Fibroblast of skin of right quadriceps (primary cell): ENCODE results near the gene SYDE1.

Experiments used
- DNase-seq: peaks from one replicate; pipeline ENCODE4 v3.0.0-alpha.2; 2013

The SYDE1 gene

DNA sequence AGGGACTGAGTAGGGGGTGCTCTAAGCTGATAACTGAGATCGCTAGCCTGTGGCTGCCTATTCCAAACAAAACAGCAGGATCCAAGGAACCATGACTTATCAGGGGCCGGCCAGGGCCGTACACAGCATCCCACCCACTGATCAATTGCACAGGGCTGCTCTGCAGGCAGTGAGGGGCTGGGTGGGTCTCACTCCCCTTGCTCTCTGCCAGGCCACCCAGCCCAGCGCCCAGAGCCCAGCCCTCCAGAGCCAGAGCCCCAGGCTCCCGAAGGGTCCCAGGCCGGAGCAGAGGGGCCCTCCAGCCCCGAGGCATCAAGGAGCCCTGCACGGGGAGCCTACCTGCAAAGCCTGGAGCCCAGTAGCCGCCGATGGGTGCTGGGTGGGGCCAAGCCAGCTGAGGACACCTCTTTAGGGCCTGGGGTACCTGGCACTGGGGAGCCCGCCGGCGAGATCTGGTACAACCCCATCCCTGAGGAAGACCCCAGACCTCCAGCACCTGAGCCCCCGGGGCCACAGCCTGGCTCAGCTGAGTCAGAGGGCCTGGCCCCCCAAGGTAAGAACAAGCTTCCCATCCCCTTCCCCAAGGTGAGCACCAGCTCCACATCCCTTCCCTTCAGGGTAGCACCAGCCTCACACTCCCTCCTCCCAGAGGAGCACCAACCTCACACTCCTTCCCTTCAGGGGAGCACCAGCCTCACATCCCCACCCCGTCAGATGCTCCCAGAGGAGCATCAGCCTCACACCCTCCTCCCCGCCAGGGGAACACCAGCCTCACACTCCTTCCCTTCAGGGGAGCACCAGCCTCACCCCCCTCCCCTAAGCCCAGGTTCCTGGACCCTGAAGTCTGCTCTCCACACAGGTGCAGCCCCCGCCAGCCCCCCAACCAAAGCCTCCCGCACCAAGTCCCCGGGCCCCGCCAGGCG is 1.9 kb downstream of the SYDE1 start:
- DNase-seq = no peak

DNA sequence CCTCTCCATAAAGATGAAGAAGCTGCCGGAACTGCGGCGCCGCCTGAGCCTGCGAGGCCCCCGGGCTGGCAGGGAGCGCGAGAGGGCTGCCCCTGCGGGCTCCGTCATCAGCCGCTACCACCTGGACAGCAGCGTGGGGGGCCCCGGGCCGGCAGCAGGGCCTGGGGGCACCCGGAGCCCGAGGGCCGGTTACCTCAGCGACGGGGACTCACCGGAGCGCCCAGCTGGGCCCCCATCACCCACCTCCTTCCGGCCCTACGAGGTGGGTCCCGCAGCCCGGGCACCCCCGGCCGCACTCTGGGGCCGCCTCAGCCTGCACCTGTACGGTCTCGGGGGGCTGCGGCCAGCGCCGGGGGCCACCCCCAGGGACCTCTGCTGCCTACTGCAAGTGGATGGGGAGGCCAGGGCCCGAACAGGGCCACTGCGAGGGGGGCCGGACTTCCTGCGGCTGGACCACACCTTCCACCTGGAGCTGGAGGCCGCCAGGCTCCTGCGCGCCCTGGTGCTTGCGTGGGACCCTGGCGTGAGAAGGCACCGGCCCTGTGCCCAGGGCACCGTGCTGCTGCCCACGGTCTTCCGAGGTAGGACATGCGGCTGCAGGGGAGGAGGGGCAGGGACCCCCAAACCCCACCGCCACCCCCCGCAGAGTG is 2.7 kb downstream of the SYDE1 start:
- no peak for DNase-seq

DNA sequence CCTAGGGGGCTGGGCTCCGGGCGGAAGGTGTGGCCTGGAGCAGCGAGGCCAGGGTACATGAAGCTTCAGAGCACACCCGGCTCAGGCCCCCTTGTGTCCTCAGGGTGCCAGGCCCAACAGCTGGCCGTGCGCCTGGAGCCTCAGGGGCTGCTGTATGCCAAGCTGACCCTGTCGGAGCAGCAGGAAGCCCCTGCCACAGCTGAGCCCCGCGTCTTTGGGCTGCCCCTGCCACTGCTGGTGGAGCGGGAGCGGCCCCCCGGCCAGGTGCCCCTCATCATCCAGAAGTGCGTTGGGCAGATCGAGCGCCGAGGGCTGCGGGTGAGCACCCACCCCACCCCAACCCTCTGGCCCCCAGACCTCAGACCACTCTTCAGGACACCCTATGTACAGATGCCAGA is 3.2 kb downstream of the SYDE1 start:
- no peak for DNase-seq

DNA sequence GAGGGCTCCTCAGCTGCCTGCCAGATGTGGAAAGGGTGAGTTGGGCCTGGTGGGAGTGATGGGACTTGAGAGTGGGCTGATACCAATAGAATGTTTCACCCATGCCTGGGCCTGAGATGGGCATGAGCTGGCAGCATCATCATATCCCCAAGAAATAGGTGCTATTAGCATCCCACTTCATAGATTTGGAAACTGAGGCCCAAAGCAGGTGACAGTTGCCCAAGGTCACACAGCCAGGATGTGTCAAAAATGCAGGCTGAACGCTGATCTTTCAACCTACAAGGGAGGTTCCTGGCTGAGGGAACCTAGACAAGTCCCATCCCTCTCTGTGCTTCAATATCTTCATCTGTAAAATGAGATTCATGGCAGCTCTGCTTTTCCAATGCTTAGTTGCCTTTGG is 4.6 kb downstream of the SYDE1 start:
- no peak for DNase-seq

DNA sequence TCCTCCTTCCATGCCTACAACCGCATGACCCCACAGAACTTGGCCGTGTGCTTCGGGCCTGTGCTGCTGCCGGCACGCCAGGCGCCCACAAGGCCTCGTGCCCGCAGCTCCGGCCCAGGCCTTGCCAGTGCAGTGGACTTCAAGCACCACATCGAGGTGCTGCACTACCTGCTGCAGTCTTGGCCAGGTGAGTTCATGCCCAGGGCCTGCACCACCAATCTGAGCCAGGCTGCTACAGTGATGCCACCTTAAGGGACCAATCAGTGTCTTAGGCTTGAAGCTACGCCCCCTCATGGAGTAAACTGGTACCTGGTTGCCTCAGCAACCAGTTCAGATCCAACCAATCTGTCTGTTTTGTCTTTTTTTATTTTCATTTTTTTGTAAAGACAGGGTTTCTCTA is 5.2 kb downstream of the SYDE1 start:
- DNase-seq = no peak

DNA sequence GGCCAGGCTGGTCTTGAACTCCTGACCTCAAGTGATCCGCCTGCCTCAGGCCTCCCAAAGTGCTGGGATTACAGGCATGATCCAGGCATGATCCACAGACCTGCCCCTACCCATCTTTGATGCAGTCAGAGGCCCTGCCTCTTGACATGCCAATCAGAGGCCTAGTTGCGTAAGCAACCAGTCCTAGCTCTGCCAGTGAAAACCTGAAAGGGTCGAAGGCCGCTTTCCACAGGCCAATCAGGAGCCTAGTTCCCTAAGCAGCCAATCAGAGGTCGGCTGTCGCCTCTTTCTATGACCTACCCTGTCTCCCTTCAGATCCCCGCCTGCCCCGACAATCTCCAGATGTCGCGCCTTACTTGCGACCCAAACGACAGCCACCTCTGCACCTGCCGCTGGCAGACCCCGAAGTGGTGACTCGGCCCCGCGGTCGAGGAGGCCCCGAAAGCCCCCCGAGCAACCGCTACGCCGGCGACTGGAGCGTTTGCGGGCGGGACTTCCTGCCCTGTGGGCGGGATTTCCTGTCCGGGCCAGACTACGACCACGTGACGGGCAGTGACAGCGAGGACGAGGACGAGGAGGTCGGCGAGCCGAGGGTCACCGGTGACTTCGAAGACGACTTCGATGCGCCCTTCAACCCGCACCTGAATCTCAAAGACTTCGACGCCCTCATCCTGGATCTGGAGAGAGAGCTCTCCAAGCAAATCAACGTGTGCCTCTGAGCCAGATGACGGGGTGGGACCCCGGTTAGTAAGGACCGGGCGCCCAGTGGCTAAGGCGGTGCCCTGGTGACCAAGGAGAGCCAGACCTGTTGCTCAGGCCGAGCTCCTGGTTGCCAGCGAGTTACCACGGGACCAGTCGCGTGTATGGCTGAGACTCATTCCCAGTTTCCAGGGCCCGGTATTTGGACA is 6.3 kb downstream of the SYDE1 start:
- DNase-seq = no peak

DNA sequence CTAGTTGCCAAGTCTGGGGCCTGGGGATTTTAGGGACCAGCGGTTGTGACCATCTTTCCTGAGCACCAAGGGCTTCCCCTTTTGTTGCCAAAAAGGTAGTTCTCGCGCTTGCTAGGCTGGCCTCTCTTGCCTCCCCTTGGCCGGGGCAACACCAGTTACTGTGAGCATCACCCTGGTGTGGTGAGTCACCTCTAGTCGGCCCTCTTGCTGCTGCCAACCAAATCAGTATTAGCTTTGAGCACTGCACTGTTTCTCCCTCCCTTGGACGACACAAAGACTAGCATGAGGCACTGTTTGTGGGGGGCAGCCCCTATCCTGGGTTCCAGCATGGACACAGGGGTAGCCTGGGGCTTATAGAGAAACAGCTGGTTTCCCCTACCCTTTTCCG is 6.9 kb downstream of the SYDE1 start:
- DNase-seq = no peak

DNA sequence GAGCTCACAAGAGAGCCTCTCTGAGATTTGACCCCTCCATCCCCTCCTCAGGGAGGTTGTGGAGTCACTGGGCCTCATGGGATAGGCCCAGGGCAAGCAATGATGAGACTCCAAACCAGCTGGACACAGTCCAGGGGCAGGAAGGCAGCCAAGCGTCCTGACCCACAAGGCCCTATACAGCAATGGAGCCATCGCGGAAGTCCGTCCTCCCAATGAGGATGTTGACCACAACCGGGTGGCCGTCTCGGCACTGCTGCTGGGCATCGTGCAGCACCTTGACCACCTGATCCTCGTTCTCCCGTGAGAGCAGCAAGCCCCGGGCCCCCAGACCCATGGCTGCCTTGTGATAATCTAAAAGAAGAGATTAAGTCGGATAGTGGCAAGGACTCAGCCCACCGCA is 7.9 kb downstream of the SYDE1 start:
- DNase-seq = no peak

DNA sequence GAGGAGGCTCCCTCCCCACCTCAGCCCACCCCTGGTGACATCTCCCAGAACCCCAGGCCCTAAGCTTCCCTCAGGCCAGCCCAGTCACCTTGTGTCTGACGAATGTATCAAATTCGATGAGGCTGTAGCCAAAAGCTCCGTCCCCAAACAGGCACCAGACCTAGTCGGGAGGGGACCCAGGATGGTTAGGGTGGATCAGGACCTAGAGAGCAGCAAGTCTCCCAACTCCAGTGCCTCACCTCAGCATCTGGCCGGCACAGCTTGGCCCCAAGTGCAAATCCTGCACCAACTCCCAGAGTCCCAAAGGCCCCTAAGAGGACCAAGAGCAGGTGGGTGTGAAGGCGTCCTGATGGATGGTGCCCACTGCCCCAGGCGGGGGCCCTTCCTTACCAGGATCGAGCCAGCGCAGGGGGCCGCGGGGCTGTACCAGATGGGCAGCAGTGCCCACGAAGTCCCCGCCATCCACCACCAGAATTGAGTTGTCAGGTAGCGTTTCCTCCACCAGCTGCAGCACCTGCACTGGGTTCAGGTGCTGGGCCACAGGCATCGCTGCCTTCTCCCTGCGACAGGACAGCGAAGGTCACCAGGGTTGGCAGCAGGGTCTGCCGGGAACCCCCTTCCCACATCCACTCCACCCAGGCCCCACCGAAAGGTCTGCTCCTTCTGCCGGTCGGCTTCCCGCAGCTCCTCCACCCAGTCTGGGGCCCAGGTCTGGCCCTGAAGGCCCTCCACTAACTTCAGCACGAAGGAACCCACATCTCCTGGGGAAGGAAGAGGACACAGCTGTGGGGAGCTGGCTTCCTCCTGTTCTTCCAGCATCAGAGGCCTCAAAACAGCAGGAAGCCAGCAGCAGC is 8.8 kb downstream of the SYDE1 start:
- no peak for DNase-seq

DNA sequence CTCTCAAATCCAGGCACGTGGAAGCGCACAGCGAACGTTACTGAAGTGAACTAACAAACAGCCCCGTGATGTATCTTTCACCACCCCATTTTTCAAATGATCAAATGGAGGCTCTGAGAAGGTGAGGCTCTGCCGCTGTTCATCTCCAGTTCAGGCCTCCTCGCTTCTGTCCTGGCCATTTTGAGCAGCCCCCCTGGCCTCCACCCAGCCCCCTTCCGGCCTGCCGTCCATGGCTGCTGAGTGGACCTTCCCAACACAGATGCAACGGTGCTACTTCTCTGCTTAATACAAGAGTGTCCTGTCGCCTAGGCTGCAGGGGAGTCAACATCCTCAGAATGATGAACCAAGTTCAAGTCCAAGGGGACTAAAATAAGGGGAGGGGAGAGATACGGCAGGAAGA is 9.7 kb downstream of the SYDE1 start:
- DNase-seq = no peak

DNA sequence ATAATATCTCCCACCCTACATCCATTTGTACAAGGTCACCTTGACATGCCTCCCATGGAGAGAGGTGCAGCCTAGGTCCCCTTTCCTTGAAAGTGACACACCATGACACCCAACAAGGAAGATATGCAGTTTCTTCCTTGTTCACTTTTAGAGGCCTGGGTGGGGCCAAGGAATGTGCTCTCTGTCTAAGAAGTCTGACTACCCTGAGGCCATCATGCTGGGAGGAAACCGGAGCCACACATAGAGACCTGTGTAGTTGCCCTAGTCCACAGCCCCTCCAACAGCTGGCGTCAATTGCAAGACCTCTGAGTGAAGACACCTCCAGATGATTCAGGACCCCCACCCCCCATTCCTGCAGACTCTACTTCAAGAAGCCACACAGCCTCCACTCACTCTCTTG is 11.0 kb downstream of the SYDE1 start:
- no peak for DNase-seq

DNA sequence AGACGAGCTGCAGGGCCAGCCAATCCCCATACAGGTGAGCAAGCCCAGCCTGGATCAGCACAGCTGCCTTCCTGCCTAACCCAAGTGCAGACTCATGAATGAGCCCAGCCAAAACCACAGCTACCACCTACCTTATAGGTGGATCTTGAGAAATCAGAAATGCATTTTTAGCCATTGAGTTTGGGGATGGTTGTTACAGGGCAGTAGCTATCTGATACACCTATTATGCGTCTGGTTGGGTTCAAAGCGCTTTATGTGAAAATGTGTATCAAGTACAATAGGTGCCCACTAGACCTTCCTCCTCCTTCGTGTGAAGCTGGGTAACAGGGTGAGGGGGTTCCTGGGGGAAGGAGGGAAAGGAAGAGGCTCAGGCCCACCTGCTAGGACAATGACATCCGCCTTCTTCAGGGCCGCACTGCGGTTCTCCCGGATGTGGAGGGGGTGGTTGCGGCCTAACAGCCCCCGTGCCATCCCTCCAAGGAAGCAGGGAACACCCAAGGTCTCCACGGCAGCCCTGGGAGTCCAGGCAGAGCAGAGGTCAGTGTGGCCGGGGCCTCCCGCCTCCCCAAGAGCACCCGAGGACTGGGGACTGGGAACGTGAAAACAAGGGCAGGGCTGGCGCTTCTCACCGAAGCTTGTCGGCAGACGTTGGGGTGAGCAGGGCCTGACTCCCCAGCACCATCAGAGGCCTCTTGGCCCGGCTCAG is 11.7 kb downstream of the SYDE1 start:
- no peak for DNase-seq

DNA sequence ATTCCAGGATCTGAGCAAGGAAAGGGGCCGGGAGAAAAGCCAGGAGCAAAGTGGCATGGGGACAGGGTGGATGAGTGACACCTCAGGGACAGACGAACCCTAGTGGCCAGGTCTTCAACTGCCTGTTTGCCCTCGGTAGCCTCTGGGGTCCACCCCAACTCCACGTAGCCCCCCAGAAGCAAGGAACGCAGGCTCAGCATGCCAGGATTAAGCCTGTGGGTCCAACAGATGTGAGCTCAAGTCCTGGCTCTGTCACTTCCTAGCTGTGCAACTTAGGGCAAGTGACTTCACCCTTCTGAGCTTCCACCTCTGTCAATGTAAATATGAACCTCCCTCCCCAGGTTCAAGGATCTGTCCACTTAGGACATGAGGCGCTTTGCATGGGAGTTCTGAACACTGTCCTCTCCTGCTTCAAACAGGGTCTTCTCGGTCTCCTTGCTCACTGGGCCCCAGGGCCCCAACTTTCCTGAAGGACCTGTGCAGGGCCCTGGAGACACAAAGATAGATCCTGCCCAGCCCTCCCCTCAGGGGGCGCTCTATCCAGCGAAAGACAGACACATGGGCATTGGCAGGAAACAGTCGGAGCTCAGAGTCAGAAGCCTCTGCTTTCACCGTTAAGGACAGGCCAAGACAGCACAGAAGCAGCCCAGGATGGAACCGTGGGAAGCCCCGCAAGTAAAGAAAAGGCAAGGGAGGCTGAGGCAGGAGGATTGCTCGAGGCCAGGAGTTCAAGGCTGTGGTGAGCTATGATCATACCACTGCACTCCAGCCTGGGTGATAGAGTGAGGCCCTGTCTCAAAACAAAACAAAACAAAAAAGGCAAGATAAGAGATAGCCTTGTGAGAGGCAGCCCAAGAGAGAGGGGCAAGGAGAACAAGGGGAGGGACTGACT is 13.2 kb downstream of the SYDE1 start:
- no peak for DNase-seq

DNA sequence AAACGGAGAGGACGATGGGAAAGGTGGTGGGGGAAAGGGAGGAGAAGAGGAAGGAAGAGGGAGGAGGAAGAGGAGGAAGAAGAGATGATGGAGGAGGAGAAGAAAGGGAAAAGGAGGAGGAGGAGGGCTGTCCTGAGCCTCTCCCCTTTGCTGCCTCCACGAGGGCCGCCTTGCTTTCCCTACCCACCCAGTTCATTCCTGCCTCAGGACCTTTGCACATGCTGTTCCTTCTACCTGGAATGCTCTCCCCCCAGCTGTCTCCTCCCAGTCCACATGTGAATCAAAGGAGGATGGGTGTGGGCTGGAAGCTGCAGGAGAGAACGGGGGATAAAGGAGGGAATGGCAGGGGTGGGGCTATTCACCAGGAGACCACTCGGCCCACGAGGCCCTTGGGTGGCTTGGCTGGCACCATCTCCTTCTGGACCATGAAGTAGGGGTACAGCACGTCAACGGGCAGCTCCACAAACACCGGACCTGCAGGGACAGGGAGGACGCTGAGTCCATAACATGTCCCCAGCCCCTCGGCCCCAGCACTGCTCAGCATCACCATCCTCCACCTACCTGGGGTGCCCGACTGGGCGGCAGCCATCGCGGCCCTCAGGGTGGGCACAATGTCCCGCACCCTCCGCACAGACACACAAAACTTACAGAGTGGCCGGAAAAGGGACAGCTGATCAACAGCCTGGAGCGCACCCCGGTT is 15.3 kb downstream of the SYDE1 start:
- DNase-seq = no peak

DNA sequence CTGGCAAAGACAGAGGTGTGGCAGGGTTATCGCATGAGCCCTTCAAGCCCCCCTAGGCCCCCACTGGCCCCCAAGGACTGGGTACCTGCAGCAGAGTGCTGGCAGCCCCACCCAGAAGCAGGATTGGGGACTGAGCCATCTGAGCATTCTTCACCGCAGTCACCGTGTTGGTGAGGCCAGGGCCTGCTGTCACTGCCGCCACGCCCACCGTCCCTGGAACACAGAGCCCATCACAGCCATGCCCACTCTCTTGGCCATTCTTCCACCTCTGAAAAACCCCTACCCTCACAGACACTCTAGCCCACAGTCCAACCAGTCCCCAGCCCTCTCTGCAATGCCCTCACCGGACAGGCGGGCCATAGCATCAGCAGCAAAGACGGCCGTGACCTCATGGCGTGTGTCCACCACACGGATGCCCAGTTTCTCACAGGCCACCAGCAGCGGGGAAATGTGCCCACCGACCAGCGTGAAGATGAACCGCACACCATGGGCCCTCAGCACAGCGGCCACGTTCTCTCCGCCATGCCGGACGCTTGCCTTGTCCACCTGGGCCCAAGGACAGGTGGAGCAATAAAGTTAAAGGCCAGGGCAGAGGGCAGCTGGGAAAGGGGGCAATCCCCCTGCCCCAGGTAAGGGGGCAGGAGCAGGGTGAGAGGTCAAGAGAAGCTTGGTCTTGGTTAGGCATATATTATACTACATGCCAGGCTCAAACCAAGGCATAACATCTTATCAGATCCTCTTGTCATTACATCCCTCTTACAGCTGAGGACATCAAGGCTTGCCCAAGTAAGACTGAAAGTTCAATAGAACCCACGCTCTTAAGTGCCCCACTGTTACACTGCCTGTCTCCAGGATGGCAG is 16.1 kb downstream of the SYDE1 start:
- no peak for DNase-seq

DNA sequence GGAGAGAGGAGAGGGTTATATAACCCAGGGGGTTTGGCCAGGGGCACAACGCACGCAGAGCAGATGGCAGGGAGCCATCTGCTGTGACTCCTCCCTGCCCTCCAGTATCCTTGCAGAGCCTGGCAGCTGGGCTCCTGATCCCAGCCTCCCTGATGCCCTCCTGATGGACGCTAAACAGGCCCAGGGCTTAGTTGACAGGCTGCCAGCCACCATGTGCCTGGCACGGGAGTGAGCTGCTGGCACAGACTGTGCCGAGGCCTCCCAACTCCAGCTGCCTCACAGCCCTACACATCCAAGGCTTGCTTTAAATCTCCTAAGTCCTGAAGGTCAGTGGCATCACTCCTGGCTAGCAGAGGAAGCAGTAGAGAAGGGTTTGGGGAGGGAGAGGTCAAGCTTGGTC is 16.7 kb downstream of the SYDE1 start:
- DNase-seq = no peak

DNA sequence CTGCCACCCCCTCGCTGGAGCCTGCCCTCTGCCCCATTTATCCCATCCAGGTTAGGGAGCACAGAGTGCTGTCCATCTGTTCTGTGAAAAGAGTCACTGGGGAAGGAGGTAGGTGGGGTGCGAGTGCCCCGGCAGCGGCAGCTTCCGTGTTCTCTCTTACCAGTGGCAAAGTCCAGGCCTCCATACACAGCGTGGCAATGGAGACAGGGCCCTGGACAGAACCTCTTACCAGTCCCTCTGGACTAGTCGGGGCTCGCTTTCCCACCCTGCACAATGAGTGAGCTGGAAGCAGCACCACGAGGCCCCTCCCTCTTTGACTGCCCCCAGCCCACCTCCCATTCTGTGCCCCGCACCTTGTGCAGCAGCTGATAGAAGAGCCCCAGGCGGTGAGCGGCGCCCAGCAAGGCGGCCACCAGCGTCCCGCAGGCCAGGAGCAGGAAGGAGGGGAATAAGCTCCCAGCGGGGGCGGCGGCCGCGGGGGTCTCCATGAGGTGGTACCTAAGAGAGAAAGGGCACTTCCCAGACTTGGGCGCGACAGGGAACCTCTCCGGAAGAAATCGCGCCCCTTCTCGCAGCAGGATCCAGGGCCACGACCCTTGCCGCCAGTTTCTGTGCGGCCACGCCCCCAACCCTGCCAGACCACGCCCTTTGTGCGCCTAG is 17.5 kb downstream of the SYDE1 start:
- DNase-seq = no peak

DNA sequence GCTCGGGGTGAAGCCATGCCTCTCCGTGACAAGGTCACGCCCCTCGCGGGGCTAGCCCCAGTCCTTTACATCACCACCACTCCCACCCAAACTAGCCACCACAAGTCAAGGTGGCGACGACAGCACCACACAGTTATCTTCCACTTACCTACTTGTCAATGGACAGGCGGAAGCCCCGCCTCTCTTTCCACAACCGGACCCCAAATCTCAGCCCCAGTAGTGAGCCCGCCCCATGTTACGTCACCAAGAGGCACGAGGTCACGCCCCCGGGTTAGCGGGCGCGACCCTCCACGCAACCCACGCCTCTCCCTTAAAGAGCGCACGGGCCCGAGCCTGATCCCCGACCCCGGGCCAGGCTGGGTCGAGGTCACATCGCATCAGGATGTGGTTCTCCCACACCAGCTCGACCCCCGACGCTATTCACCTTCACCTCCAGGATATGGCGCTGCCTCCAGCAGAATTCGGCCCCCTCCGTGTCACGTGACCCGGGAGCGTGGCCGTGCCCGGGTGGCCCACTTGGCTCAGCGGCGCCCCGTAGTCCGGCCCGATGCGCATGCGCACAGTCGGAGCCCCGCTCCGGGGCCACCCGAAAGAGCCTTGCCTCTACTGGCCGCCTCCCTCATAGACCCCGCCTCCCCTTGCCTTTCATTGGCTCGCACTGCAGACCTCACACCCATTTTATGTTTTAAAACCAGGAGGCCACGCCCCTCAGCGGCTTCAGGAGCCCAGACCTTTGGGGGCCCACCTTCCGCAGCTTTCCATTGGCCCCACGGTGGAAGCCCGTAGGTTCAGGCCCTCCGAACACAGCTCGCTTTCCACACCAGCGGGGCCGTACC is 18.2 kb downstream of the SYDE1 start:
- peak; percentile 98 for DNase-seq
